GM19240 (cell line): ENCODE measurements around the gene TIMP2.
A peak's percentile ranks its signal among the peaks of the same experiment; 100 is the strongest.
"Not testable (repeated sequence)": the region's sequence is repeated elsewhere in the genome, so short reads cannot be mapped to it uniquely, and the experiment has no call there.

Source experiments
- DNase-seq: peaks from one replicate; pipeline ENCODE4 v3.0.0; 2011; ENCODE audit warnings: low spot score; ENCODE audit not compliant: insufficient read length

Gene TIMP2

GRCh38 chr17:78933025-78933958, 8.1 kb upstream of the TIMP2 start:
- DNase-seq: no peak

- no peak for DNase-seq
Observed at GRCh38 chr17:78929908-78930775, 5.0 kb upstream of the TIMP2 start.

GRCh38 chr17:78925662-78926555, 722 bp upstream of the TIMP2 start:
- no peak for DNase-seq

- no peak for DNase-seq
Observed at GRCh38 chr17:78924481-78925151, 571 bp downstream of the TIMP2 start.

- peak; percentile 63 for DNase-seq
Observed at GRCh38 chr17:78923660-78924453, 1.3 kb downstream of the TIMP2 start.

GRCh38 chr17:78922816-78923498, 2.2 kb downstream of the TIMP2 start:
- DNase-seq: no peak

GRCh38 chr17:78921437-78921971, 3.7 kb downstream of the TIMP2 start:
- no peak for DNase-seq

GRCh38 chr17:78920528-78920927, 4.7 kb downstream of the TIMP2 start:
- DNase-seq: no peak

GRCh38 chr17:78919861-78920450, 5.2 kb downstream of the TIMP2 start:
- no peak for DNase-seq

- no peak for DNase-seq
Observed at GRCh38 chr17:78918979-78919378, 6.2 kb downstream of the TIMP2 start.

GRCh38 chr17:78917451-78918275, 7.5 kb downstream of the TIMP2 start:
- no peak for DNase-seq

GRCh38 chr17:78915872-78916632, 9.1 kb downstream of the TIMP2 start:
- DNase-seq: no peak

GRCh38 chr17:78913115-78913514, 12.1 kb downstream of the TIMP2 start:
- DNase-seq: no peak

- DNase-seq: no peak
Observed at GRCh38 chr17:78912082-78912481, 13.1 kb downstream of the TIMP2 start.

- DNase-seq: not testable (repeated sequence)
Observed at GRCh38 chr17:78911543-78911942, 13.6 kb downstream of the TIMP2 start.

GRCh38 chr17:78910497-78911284, 14.5 kb downstream of the TIMP2 start:
- no peak for DNase-seq
